Keratinocyte (primary cell): ENCODE data around the gene FGGY. TPM values are rescaled to one million over a fixed set of nuclear protein-coding genes. Genes with fewer than 3 reads are reported as not detected.

Source experiments
- DNase-seq: peaks from one replicate; pipeline ENCODE4 v3.0.0-alpha.2; 2011; ENCODE audit warnings: low read depth, missing footprints, low spot score
- FAIRE-seq: peaks from 2 replicates; lab custom pipeline; 2011; peaks lifted over from hg19 to GRCh38; lab: Jason Lieb, UNC
- H2AFZ ChIP-seq: 2 replicates; pipeline ENCODE4 v1.6.0; 2012; ENCODE audit warnings: low read length, control low read depth, inconsistent platforms; ENCODE audit not compliant: control insufficient read depth
- H3K27ac ChIP-seq: 2 replicates; pipeline ENCODE4 v1.5.1; 2011; ENCODE audit warnings: low read length; ENCODE audit not compliant: control insufficient read depth, insufficient read depth
- H3K27me3 ChIP-seq: 3 replicates; pipeline ENCODE4 v1.6.0; 2011; ENCODE audit warnings: low read length; ENCODE audit not compliant: control insufficient read depth, insufficient read depth; ENCODE audit errors: extremely low read depth
- H3K36me3 ChIP-seq, 2 experiments: 2 replicates in 1 of 2; 3 replicates in 1 of 2; pipeline ENCODE4 v1.5.1; 2011; ENCODE audit warnings: low read length in 2 of 2, mild to moderate bottlenecking in 1 of 2; ENCODE audit not compliant: control insufficient read depth in 2 of 2, insufficient read depth in 2 of 2; ENCODE audit errors: extremely low read depth in 1 of 2
- H3K4me1 ChIP-seq: 3 replicates; pipeline ENCODE4 v1.5.1; 2011; ENCODE audit warnings: low read length; ENCODE audit not compliant: control insufficient read depth, insufficient read depth; ENCODE audit errors: extremely low read depth
- H3K4me2 ChIP-seq: 3 replicates; pipeline ENCODE4 v1.6.0; 2011; ENCODE audit warnings: low read depth, low read length; ENCODE audit not compliant: control insufficient read depth, insufficient read depth; ENCODE audit errors: extremely low read depth
- H3K4me3 ChIP-seq, 3 experiments: fragments of 200-600 bp in 1 of 3; sonication (generic) in 1 of 3; 2 replicates in 2 of 3; 3 replicates in 1 of 3; pipeline ENCODE4 v1.5.1; 2011 to 2016; ENCODE audit warnings: low read length in 3 of 3, mild to moderate bottlenecking in 3 of 3, control low read depth in 2 of 3, inconsistent platforms in 1 of 3, low read depth in 1 of 3, mixed read lengths in 1 of 3, mixed run types in 1 of 3, moderate library complexity in 1 of 3; ENCODE audit not compliant: control insufficient read depth in 2 of 3, insufficient read depth in 2 of 3; ENCODE audit errors: extremely low read depth in 1 of 3
- H3K79me2 ChIP-seq: 2 replicates; pipeline ENCODE4 v1.6.0; 2012; ENCODE audit warnings: low read length; ENCODE audit not compliant: control insufficient read depth, insufficient read depth
- H3K9ac ChIP-seq: 3 replicates; pipeline ENCODE4 v1.6.0; 2011; ENCODE audit warnings: low read length; ENCODE audit not compliant: control insufficient read depth, insufficient read depth; ENCODE audit errors: extremely low read depth
- H3K9me1 ChIP-seq: 3 replicates; pipeline ENCODE4 v1.6.0; 2011; ENCODE audit warnings: low read length; ENCODE audit not compliant: control insufficient read depth, insufficient read depth; ENCODE audit errors: extremely low read depth
- H3K9me3 ChIP-seq: 2 replicates; pipeline ENCODE4 v1.5.1; 2012; ENCODE audit warnings: low read depth, low read length; ENCODE audit not compliant: control insufficient read depth
- H4K20me1 ChIP-seq: 3 replicates; pipeline ENCODE4 v1.6.0; 2011; ENCODE audit warnings: low read length; ENCODE audit not compliant: control insufficient read depth, insufficient read depth; ENCODE audit errors: extremely low read depth
- CTCF ChIP-seq, 3 experiments: IDR thresholded peaks in 1 of 3; conservative IDR thresholded peaks in 1 of 3; optimal IDR thresholded peaks in 1 of 3; 2 replicates in 2 of 3; 3 replicates in 1 of 3; pipeline versions ENCODE3 to v1.5.1; 2011; ENCODE audit warnings: low read length in 3 of 3, mild to moderate bottlenecking in 3 of 3, moderate library complexity in 2 of 3, control low read depth in 1 of 3, inconsistent platforms in 1 of 3; ENCODE audit not compliant: insufficient read depth in 2 of 3; ENCODE audit errors: extremely low read depth in 1 of 3
- EZH2 ChIP-seq: IDR thresholded peaks from one replicate; pipeline ENCODE4 v1.6.1; 2012; ENCODE audit warnings: inconsistent platforms, mild to moderate bottlenecking, low read length, moderate library complexity
- dilution Hi-C: fragments of 300-500 bp; cut with MboI; formaldehyde crosslinking; loops from one replicate; pipeline ENCODE4 v1.7.0; 2020; ENCODE audit warnings: low sequenced_read_pairs; ENCODE audit not compliant: extremely low pct_ligation_motif_present
- polyA plus RNA-seq, 5 experiments: library from polyadenylated mRNA; depleted of rRNA in 3 of 5; stranded (reverse) in 3 of 5; stranded (forward) in 1 of 5; unstranded in 1 of 5; fragments of >200 nt; gene quantifications; 1 replicate in 1 of 5; 2 replicates in 3 of 5; 3 replicates in 1 of 5; pipeline versions ENCODE4 v1.2.1 to v1.2.3, GENCODE V29; 2011 to 2012; ENCODE audit warnings: missing spikeins in 2 of 5, low read depth in 1 of 5, low replicate concordance in 1 of 5

Gene FGGY
- polyA plus RNA-seq, 1 donor (not counting 4 experiments of a cell fraction or from before 2014, with no cell fraction given): 16.6 TPM

- H2AFZ ChIP-seq: no peak overlapping the region
- no peak for FAIRE-seq
- dilution Hi-C loops: no loop called here
- H3K4me2 ChIP-seq: no peak overlapping the region
- no peaks in the 10 kb centered on the region for H4K20me1 ChIP-seq
- no peaks in the 10 kb centered on the region for H3K9me3 ChIP-seq
- H3K4me1 ChIP-seq: peaks cover 14% of the 10 kb centered on the region
- no peaks in the 10 kb centered on the region for H3K36me3 ChIP-seq
- H3K4me3 ChIP-seq: no peak overlapping the region
- H3K27ac ChIP-seq: no peak overlapping the region
- TF ChIP-seq EZH2 (no peak), CTCF (optimal IDR thresholded peaks at IDR 0.05 in 1 of 3, IDR thresholded peaks at IDR 0.05 in 1 of 3, conservative IDR thresholded peaks at IDR 0.05 in 1 of 3; ENCODE audit: extremely low read depth in 1 of 3, insufficient read depth in 2 of 3, low read length in 3 of 3) (no peak)
- no peak for DNase-seq
- no peaks in the 10 kb centered on the region for H3K9me1 ChIP-seq
- H3K79me2 ChIP-seq: no peaks in the 10 kb centered on the region
- H3K27me3 ChIP-seq: no peaks in the 10 kb centered on the region
- no peak overlapping the region for H3K9ac ChIP-seq
Measured at GRCh38 chr1:59378621-59379370, 81.9 kb downstream of the FGGY start.

- DNase-seq: no peak
- Histone ChIP-seq H3K4me2 (no peak overlapping the region), H3K27ac (no peak overlapping the region), H3K79me2 (no peaks in the 10 kb centered on the region), H3K9me3 (no peaks in the 10 kb centered on the region), H3K9ac (no peak overlapping the region), H3K4me1 (peaks cover 14% of the 10 kb centered on the region), H2AFZ (no peak overlapping the region), H3K27me3 (no peaks in the 10 kb centered on the region), H3K9me1 (no peaks in the 10 kb centered on the region), H4K20me1 (no peaks in the 10 kb centered on the region), H3K36me3 (no peaks in the 10 kb centered on the region), H3K4me3 (no peak overlapping the region)
- dilution Hi-C loops: no loop called here
- no peak for TF ChIP-seq CTCF (optimal IDR thresholded peaks at IDR 0.05 in 1 of 3, IDR thresholded peaks at IDR 0.05 in 1 of 3, conservative IDR thresholded peaks at IDR 0.05 in 1 of 3; ENCODE audit: extremely low read depth in 1 of 3, insufficient read depth in 2 of 3, low read length in 3 of 3)
- no peak for TF ChIP-seq EZH2
- no peak for FAIRE-seq
Measured at GRCh38 chr1:59379371-59379728, 82.5 kb downstream of the FGGY start.
